Lower lobe of right lung (tissue), 2 donors: ENCODE results near the gene LMCD1. TPM values are rescaled to one million over a fixed set of nuclear protein-coding genes. Genes with fewer than 3 reads are reported as not detected.

ENCODE experiments used
- ATAC-seq, 2 donors: fragments of 200-7000 bp; cut with Tn5 transposase; one replicate each; pipeline ENCODE4 v1.9.1; 2020 to 2022; ENCODE audit warnings: mild to moderate bottlenecking in 2 of 2, moderate library complexity in 2 of 2
- DNase-seq: peaks from one replicate; pipeline ENCODE4 v3.0.0-alpha.2; 2020
- H3K27ac ChIP-seq: fragments of 200-600 bp; one replicate; pipeline ENCODE4 v1.8.0; 2022
- H3K27me3 ChIP-seq: fragments of 200-600 bp; one replicate; pipeline ENCODE4 v1.8.0; 2022; ENCODE audit warnings: low read depth
- H3K36me3 ChIP-seq: fragments of 200-600 bp; one replicate; pipeline ENCODE4 v1.8.0; 2022; ENCODE audit warnings: mild to moderate bottlenecking
- H3K4me1 ChIP-seq: fragments of 200-600 bp; one replicate; pipeline ENCODE4 v1.8.0; 2022
- H3K4me3 ChIP-seq: fragments of 200-600 bp; one replicate; pipeline ENCODE4 v1.8.0; 2022; ENCODE audit warnings: mild to moderate bottlenecking
- H3K9me3 ChIP-seq: fragments of 200-600 bp; one replicate; pipeline ENCODE4 v1.8.0; 2022
- intact Hi-C: fragments of 100-400 bp; cut with DNase I; formaldehyde crosslinking; loops from one replicate; pipeline ENCODE4 v1.11.0; 2022
- total RNA-seq: library from RNA; stranded (reverse); fragmentation: NEBNext Ultra II Directional; extraction: Animal tissue kit (Norgen Biotek cat#: 25700); gene quantifications from one replicate; pipeline ENCODE4 v1.2.1, GENCODE V29; 2021
- TF ChIP-seq, protein P1 (sequence below): fragments of 200-600 bp; IDR thresholded peaks from one replicate; pipeline ENCODE4 v1.8.0; 2022; ENCODE audit warnings: antibody characterized with exemption, mild to moderate bottlenecking
- donor health status: DM: no; HTN: yes; CAD: no; lungs with severe emphysema.

Gene LMCD1
- total RNA-seq, 1 donor from 2014 or later = 93.6 TPM

DNA sequence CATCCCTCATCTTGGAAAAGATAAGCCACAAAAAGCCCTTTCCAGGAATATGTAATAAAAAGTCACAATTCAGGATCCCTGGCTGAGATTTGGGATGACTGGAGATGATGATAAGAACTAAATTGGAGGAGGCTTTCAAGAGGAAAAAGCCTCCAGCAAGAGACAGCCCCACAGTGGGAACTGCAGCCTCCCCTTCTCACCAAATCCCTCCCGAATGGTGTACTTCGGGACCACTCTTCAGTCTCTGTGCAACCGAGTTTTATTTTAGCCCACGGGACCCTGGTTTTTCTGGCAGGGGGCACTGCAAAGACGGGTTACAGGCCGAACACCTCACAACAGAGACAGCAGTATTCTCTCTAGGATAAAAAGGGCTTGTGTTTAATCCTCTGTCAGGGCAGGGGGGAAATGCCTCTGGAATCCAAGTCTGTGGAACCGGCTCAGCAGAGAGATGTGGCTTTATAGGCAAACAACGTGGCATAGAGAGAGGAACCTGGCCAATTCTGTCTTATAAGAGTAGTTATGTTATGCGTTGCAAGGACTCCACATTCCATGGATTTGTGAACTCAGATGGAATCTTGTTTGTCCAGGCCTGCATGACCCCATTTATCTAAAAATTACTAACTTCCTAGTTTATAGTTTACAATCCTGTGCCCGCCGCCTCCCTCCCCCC lies 1.2 kb upstream of the LMCD1 start:
- peak overlapping the region; percentile 59 for H3K4me3 ChIP-seq
- peaks cover 16% of the 10 kb centered on the region for H3K4me1 ChIP-seq
- DNase-seq (no peak), ATAC-seq (peak; percentile 30 to 46)
- TF ChIP-seq, protein P1, sequence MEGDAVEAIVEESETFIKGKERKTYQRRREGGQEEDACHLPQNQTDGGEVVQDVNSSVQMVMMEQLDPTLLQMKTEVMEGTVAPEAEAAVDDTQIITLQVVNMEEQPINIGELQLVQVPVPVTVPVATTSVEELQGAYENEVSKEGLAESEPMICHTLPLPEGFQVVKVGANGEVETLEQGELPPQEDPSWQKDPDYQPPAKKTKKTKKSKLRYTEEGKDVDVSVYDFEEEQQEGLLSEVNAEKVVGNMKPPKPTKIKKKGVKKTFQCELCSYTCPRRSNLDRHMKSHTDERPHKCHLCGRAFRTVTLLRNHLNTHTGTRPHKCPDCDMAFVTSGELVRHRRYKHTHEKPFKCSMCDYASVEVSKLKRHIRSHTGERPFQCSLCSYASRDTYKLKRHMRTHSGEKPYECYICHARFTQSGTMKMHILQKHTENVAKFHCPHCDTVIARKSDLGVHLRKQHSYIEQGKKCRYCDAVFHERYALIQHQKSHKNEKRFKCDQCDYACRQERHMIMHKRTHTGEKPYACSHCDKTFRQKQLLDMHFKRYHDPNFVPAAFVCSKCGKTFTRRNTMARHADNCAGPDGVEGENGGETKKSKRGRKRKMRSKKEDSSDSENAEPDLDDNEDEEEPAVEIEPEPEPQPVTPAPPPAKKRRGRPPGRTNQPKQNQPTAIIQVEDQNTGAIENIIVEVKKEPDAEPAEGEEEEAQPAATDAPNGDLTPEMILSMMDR = no peak
- no peaks in the 10 kb centered on the region for H3K9me3 ChIP-seq
- intact Hi-C loops = no loop called here
- H3K27me3 ChIP-seq = no peaks in the 10 kb centered on the region
- H3K27ac ChIP-seq = peak overlapping the region; percentile 85
- H3K36me3 ChIP-seq = no peaks in the 10 kb centered on the region

DNA sequence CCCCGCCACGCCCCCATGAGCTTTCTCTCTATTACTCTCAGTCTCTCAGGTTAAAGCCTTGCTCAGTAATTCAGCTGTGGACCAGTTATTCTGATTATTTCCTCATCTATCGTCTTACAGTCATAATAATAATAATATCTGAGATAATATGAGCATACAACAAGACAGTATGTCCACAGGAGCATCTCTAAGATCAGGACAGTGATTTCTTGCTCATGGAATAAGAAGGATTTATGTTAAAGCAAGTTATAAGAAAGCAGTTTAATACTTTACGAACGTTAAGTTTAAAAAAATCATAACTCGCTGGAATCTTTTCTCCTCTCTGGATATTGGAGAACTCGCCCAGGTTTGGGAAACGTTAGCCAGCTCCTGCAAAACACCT lies 643 bp upstream of the LMCD1 start:
- TF ChIP-seq, protein P1 = no peak
- no peak for DNase-seq
- Histone ChIP-seq H3K27me3 (no peaks in the 10 kb centered on the region), H3K36me3 (no peaks in the 10 kb centered on the region), H3K4me1 (peaks cover 22% of the 10 kb centered on the region), H3K9me3 (no peaks in the 10 kb centered on the region), H3K4me3 (peak overlapping the region; percentile 59), H3K27ac (peak overlapping the region; percentile 85)
- intact Hi-C loops = no loop called here
- peak in 1 of 2 donors; percentile 31 for ATAC-seq

DNA sequence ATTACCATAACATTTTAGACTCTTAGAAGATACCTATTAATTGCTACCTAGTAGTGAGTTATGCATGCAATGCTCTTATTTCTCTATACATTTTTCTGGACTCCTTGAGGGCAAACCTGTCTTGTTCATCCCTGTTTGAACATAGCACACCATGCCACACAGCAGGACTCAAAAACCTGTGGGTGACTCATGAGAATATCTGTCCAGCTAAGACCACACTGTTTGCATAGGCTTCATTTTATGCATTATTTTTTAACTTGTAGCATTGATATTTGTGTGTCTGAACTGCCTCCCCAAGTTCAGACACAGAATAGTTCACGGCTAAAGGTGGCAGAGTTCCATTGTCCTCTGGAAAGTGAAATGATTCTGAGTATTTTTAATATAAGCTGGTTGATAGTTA lies 1.8 kb downstream of the LMCD1 start:
- ATAC-seq = no peak
- no peak for DNase-seq
- peaks cover 40% of the 10 kb centered on the region for H3K4me1 ChIP-seq
- peak overlapping the region; percentile 54 for H3K4me3 ChIP-seq
- no peaks in the 10 kb centered on the region for H3K9me3 ChIP-seq
- no peaks in the 10 kb centered on the region for H3K36me3 ChIP-seq
- intact Hi-C loops = no loop called here
- TF ChIP-seq, protein P1 = no peak
- no peaks in the 10 kb centered on the region for H3K27me3 ChIP-seq
- peak overlapping the region; percentile 72 for H3K27ac ChIP-seq

DNA sequence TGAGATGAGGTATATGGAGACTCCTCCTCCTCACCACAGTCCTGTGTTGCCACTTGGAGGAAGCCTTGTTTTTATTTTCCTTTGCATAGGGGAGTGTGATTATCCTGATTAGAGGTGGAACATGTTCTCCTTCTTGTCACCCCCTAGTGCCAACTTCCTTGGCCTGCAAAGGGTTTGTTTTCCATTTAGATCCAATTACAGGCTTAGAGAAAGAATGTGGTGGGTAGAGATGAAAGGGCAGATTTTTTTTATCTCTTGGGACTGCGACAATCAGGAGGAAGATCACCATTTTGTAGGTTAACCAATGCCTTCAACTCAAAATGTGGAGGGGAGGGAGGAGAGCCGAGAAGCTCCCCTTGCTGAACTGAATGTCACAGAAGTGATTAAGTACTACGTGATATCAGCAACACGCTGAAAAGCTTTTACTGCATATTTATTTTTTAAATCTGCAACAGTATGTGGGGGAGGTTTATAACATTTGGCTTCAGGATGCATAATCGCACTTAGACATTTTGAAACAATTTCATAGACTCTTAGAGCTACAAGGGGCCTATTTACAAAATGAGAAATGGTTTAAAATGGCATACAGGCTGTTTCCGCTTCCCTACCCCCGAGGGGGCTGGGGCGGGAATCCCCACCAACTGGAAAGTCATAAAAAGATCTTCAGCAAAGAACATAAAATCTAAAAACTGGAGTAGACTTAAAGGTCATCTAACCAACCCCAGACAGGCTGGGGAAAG lies 2.4 kb downstream of the LMCD1 start:
- no peaks in the 10 kb centered on the region for H3K36me3 ChIP-seq
- peak overlapping the region; percentile 54 for H3K4me3 ChIP-seq
- H3K4me1 ChIP-seq = peaks cover 45% of the 10 kb centered on the region
- H3K27ac ChIP-seq = peak overlapping the region; percentile 72
- DNase-seq (no peak), ATAC-seq (no peak)
- intact Hi-C loops = no loop called here
- no peaks in the 10 kb centered on the region for H3K9me3 ChIP-seq
- TF ChIP-seq, protein P1 = no peak
- H3K27me3 ChIP-seq = no peaks in the 10 kb centered on the region

DNA sequence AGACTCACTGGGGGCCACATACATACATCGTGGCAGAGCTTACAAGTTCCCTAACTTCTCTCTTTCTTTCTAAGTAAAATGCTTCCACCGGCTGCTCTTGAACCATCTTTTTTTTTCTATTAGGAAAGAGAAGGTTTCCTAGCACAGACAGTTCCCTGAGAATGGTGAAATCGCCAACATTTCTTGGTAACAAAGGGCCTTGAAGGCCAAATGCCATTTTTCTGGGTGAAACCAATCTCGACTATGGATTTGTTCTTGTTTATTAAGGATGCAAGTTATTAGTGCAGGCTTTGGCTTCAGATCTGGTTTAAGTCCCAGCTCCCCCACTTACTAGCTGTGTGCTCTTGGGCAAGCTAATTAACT lies 3.0 kb downstream of the LMCD1 start:
- Histone ChIP-seq H3K4me3 (peak overlapping the region; percentile 54), H3K36me3 (no peaks in the 10 kb centered on the region), H3K27me3 (no peaks in the 10 kb centered on the region), H3K9me3 (no peaks in the 10 kb centered on the region), H3K4me1 (peaks cover 51% of the 10 kb centered on the region), H3K27ac (peak overlapping the region; percentile 72)
- no peak for ATAC-seq
- intact Hi-C loops = no loop called here
- TF ChIP-seq, protein P1 = no peak
- no peak for DNase-seq
